Adrenal gland (tissue), 5 donors: Measurements from ENCODE around the gene NHEJ1.

Experiments used
- POLR2A ChIP-seq, 2 donors: fragments of 450-650 bp; IDR thresholded peaks; one replicate each; pipeline ENCODE4 v1.6.1; 2017; ENCODE audit warnings: antibody characterized with exemption in 2 of 2, mild to moderate bottlenecking in 2 of 2, moderate library complexity in 1 of 2
- TF ChIP-seq, protein P1 (sequence below), 6 experiments: fragments of 450-650 bp in 4 of 6; fragments of 200-600 bp in 2 of 6; sonication (generic) in 1 of 6; IDR thresholded peaks; 1 replicate in 5 of 6; 2 replicates in 1 of 6; pipeline versions ENCODE4 v1.5.1 to v1.8.0; 2016 to 2021; ENCODE audit warnings: antibody characterized with exemption in 6 of 6, mild to moderate bottlenecking in 2 of 6, moderate library complexity in 1 of 6
- donor health status: DM: no; HTN: no; CAD: no.

GRCh38 chr2:219131744-219132143 is 28.9 kb downstream of the NHEJ1 start:
- TF ChIP-seq, protein P1, sequence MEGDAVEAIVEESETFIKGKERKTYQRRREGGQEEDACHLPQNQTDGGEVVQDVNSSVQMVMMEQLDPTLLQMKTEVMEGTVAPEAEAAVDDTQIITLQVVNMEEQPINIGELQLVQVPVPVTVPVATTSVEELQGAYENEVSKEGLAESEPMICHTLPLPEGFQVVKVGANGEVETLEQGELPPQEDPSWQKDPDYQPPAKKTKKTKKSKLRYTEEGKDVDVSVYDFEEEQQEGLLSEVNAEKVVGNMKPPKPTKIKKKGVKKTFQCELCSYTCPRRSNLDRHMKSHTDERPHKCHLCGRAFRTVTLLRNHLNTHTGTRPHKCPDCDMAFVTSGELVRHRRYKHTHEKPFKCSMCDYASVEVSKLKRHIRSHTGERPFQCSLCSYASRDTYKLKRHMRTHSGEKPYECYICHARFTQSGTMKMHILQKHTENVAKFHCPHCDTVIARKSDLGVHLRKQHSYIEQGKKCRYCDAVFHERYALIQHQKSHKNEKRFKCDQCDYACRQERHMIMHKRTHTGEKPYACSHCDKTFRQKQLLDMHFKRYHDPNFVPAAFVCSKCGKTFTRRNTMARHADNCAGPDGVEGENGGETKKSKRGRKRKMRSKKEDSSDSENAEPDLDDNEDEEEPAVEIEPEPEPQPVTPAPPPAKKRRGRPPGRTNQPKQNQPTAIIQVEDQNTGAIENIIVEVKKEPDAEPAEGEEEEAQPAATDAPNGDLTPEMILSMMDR (IDR thresholded peaks at IDR 0.05) = no peak
- TF ChIP-seq POLR2A (IDR thresholded peaks at IDR 0.05) = no peak
